ENCODE data around the gene FCRL2.

FCRL2 gene

GRCh38 chr1:157776971-157777391 is at the start of gene FCRL2:
Gene FCRL2 (minus strand): TSS chr1:157777132. CDS start chr1:157777073, 59 bp downstream.
- DNase-seq = no peak

- DNase-seq = no peak
Measured at GRCh38 chr1:157820299-157820698, 43.4 kb upstream of the FCRL2 start.

GRCh38 chr1:157819896-157820295 is 43.0 kb upstream of the FCRL2 start, which contains the start of gene FCRL1:
Gene FCRL1 (minus strand): TSS chr1:157820120. CDS start chr1:157820037, 83 bp downstream.
- DNase-seq = no peak

- DNase-seq = no peak
Measured at GRCh38 chr1:157819215-157819614, 42.3 kb upstream of the FCRL2 start.

- DNase-seq = no peak
Measured at GRCh38 chr1:157813269-157813668, 36.3 kb upstream of the FCRL2 start.

GRCh38 chr1:157806431-157807149 is 29.7 kb upstream of the FCRL2 start:
- no peak for DNase-seq

GRCh38 chr1:157803851-157804250 is 26.9 kb upstream of the FCRL2 start:
- no peak for DNase-seq

GRCh38 chr1:157799996-157800395 is 23.1 kb upstream of the FCRL2 start:
- no peak for DNase-seq

- DNase-seq = no peak
Measured at GRCh38 chr1:157798211-157798610, 21.3 kb upstream of the FCRL2 start.

GRCh38 chr1:157785248-157785647 is 8.3 kb upstream of the FCRL2 start:
- no peak for DNase-seq

- no peak for DNase-seq
Measured at GRCh38 chr1:157784801-157785200, 7.9 kb upstream of the FCRL2 start.

GRCh38 chr1:157782931-157783330 is 6.0 kb upstream of the FCRL2 start:
- DNase-seq = no peak

GRCh38 chr1:157781048-157781447 is 4.1 kb upstream of the FCRL2 start:
- no peak for DNase-seq

- no peak for DNase-seq
Measured at GRCh38 chr1:157775101-157775870, 1.6 kb downstream of the FCRL2 start.

GRCh38 chr1:157774412-157774811 is 2.5 kb downstream of the FCRL2 start:
- no peak for DNase-seq

GRCh38 chr1:157773493-157774350 is 3.2 kb downstream of the FCRL2 start:
- no peak for DNase-seq

- DNase-seq = no peak
Measured at GRCh38 chr1:157771661-157772425, 5.1 kb downstream of the FCRL2 start.

- no peak for DNase-seq
Measured at GRCh38 chr1:157770442-157771043, 6.4 kb downstream of the FCRL2 start.

- no peak for DNase-seq
Measured at GRCh38 chr1:157766792-157767191, 10.1 kb downstream of the FCRL2 start.

- DNase-seq = no peak
Measured at GRCh38 chr1:157758018-157758417, 18.9 kb downstream of the FCRL2 start.

GRCh38 chr1:157753611-157754010 is 23.3 kb downstream of the FCRL2 start:
- no peak for DNase-seq

GRCh38 chr1:157751283-157751682 is 25.6 kb downstream of the FCRL2 start:
- DNase-seq = no peak
